Mammary epithelial cell (primary cell): ENCODE data around the gene LACTB.

Source experiments
- EZH2 ChIP-seq: IDR thresholded peaks from 2 replicates; pipeline ENCODE4 v1.6.1; 2012; ENCODE audit warnings: low read length, inconsistent platforms, borderline replicate concordance
- TF ChIP-seq, protein P1 (sequence below), 2 donors: IDR thresholded peaks in 1 of 2; conservative IDR thresholded peaks in 1 of 2; 2 replicates each; pipeline ENCODE4 v1.5.1; 2011 to 2012; ENCODE audit warnings: inconsistent platforms in 2 of 2, low read length in 2 of 2, mild to moderate bottlenecking in 2 of 2, control low read depth in 1 of 2, low read depth in 1 of 2; ENCODE audit not compliant: insufficient read depth in 1 of 2; ENCODE audit errors: extremely low read depth in 1 of 2

DNA sequence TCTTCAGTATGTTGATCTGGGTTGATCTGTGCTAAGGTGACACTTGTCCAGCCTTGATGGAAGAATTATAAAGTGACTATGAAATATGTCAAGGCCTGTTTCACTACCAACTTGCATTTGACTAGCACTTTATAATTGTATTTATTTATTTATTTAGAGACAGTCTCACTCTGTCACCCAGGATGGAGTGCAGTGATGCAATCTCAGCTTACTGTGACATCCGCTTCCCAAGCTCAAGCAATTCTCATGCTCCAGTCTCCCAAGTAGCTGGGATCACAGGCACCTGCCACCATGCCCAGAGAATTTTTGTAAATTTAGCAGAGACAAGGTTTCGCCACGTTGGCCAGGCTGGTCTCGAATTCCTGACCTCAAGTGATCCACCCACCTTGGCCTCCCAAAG lies 25.5 kb upstream of the LACTB start:
- TF ChIP-seq, protein P1, sequence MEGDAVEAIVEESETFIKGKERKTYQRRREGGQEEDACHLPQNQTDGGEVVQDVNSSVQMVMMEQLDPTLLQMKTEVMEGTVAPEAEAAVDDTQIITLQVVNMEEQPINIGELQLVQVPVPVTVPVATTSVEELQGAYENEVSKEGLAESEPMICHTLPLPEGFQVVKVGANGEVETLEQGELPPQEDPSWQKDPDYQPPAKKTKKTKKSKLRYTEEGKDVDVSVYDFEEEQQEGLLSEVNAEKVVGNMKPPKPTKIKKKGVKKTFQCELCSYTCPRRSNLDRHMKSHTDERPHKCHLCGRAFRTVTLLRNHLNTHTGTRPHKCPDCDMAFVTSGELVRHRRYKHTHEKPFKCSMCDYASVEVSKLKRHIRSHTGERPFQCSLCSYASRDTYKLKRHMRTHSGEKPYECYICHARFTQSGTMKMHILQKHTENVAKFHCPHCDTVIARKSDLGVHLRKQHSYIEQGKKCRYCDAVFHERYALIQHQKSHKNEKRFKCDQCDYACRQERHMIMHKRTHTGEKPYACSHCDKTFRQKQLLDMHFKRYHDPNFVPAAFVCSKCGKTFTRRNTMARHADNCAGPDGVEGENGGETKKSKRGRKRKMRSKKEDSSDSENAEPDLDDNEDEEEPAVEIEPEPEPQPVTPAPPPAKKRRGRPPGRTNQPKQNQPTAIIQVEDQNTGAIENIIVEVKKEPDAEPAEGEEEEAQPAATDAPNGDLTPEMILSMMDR (conservative IDR thresholded peaks at IDR 0.05 in 1 of 2, IDR thresholded peaks at IDR 0.05 in 1 of 2; ENCODE audit: extremely low read depth in 1 of 2, insufficient read depth in 1 of 2, low read depth in 1 of 2, low read length in 2 of 2), result no peak
- TF ChIP-seq EZH2, result no peak
